Right lobe of liver (tissue), 6 donors: ENCODE results near the gene ZNF280C. TPM values are rescaled to one million over a fixed set of nuclear protein-coding genes. Genes with fewer than 3 reads are reported as not detected.
A peak's percentile ranks its signal among the peaks of the same experiment; 100 is the strongest.

ENCODE experiments used
- ATAC-seq, 4 donors: fragments of 200-7000 bp; cut with Tn5 transposase; one replicate each; pipeline ENCODE4 v1.9.1; 2020; ENCODE audit warnings: mild to moderate bottlenecking in 4 of 4, moderate library complexity in 4 of 4
- DNase-seq, 3 donors: peaks; one replicate each; pipeline ENCODE4 v3.0.0-alpha.2; 2020
- H3K27ac ChIP-seq, 3 donors: fragments of 200-600 bp; one replicate each; pipeline ENCODE4 v1.8.0; 2022
- H3K27me3 ChIP-seq, 2 donors: fragments of 200-600 bp; one replicate each; pipeline ENCODE4 v1.8.0; 2022
- H3K36me3 ChIP-seq, 4 donors: fragments of 200-600 bp; sonication (generic) in 1 of 4; one replicate each; pipeline versions ENCODE4 v1.5.1 to v1.8.0; 2017 to 2022; ENCODE audit warnings: control low read depth in 1 of 4
- H3K4me1 ChIP-seq, 4 donors: fragments of 200-600 bp; sonication (generic) in 1 of 4; one replicate each; pipeline versions ENCODE4 v1.5.1 to v1.8.0; 2017 to 2022; ENCODE audit warnings: control low read depth in 1 of 4
- H3K4me3 ChIP-seq, 3 donors: fragments of 200-600 bp; one replicate each; pipeline ENCODE4 v1.8.0; 2022
- H3K9me3 ChIP-seq, 4 donors: fragments of 200-600 bp; sonication (generic) in 1 of 4; one replicate each; pipeline versions ENCODE4 v1.5.1 to v1.8.0; 2017 to 2022; ENCODE audit warnings: control low read depth in 1 of 4
- CTCF ChIP-seq, 4 donors: fragments of 200-600 bp in 3 of 4; fragments of 450-650 bp in 1 of 4; IDR thresholded peaks; one replicate each; pipeline versions ENCODE4 v1.5.1 to v1.8.0; 2016 to 2022; ENCODE audit warnings: antibody characterized with exemption in 4 of 4, mild to moderate bottlenecking in 2 of 4
- POLR2A ChIP-seq: fragments of 450-650 bp; IDR thresholded peaks from one replicate; pipeline ENCODE4 v1.6.1; 2017; ENCODE audit warnings: antibody characterized with exemption, mild to moderate bottlenecking
- WGBS: methylation state at CpG from one replicate; pipeline ENCODE4 v1.1.6; 2018; ENCODE audit warnings: low coverage, low lambda C conversion rate; ENCODE audit not compliant: insufficient coverage; ENCODE audit errors: missing lambda C conversion rate; 5-methylcytosine and 5-hydroxymethylcytosine counted together
- intact Hi-C, 2 donors: fragments of 100-400 bp; cut with DNase I; formaldehyde crosslinking; loops; one replicate each; pipeline versions ENCODE4 v1.11.2 to v1.14.1; 2022
- total RNA-seq, 6 experiments: library from RNA; depleted of rRNA in 2 of 6; stranded (reverse); fragments of >200 nt in 2 of 6; fragmentation: NEBNext Ultra II Directional in 3 of 6; extraction: Animal tissue kit (Norgen Biotek cat#: 25700) in 3 of 6; gene quantifications; one replicate each; pipeline versions ENCODE4 v1.1.0 to v1.2.4, GENCODE V29; 2016 to 2023
- donor health status: DM: no; HTN: yes; CAD: no.
- donor health status: DM: no; HTN: no; CAD: no.
- donor health status: DM: no; HTN: no; CAD: no.
- donor health status: DM: no; HTN: yes; CAD: no.
- donor health status: DM: no; HTN: yes; CAD: no.

Gene ZNF280C
- total RNA-seq, 6 experiments from 2014 or later: 0.88 to 2.0 (median 1.3) TPM

GRCh38 chrX:130170752-130171445 is 97.8 kb downstream of the ZNF280C start:
- no peaks in the 10 kb centered on the region for H3K36me3 ChIP-seq
- H3K4me3 ChIP-seq: peak overlapping the region; percentile 16 to 36 (median 32)
- no peaks in the 10 kb centered on the region for H3K9me3 ChIP-seq
- no peak for TF ChIP-seq POLR2A
- no peak for TF ChIP-seq CTCF (IDR thresholded peaks at IDR 0.05)
- intact Hi-C loops: no loop called here
- 52% methylated on average over 9 of the region's 36 CpGs for WGBS
- no peaks in the 10 kb centered on the region for H3K27me3 ChIP-seq
- ATAC-seq: peak; percentile 17 to 37 (median 26)
- no peak overlapping the region for H3K27ac ChIP-seq
- DNase-seq: peak; percentile 25 to 55 (median 46)
- H3K4me1 ChIP-seq: no peaks in the 10 kb centered on the region

GRCh38 chrX:130167040-130167439 is 101.7 kb downstream of the ZNF280C start:
- H3K4me3 ChIP-seq: peak overlapping the region in 1 of 3 donors; percentile 65
- TF ChIP-seq POLR2A (no peak), CTCF (IDR thresholded peaks at IDR 0.05) (no peak)
- ATAC-seq (no peak), DNase-seq (no peak)
- no peaks in the 10 kb centered on the region for H3K9me3 ChIP-seq
- 37% methylated on average over 3 of the region's 4 CpGs for WGBS
- no peak overlapping the region for H3K27ac ChIP-seq
- intact Hi-C loops: no loop called here
- no peaks in the 10 kb centered on the region for H3K36me3 ChIP-seq
- H3K4me1 ChIP-seq: peaks cover 0 to 19% (median 0%) of the 10 kb centered on the region in 4 donors
- H3K27me3 ChIP-seq: no peaks in the 10 kb centered on the region

GRCh38 chrX:130166503-130166777 is 102.3 kb downstream of the ZNF280C start:
- H3K27ac ChIP-seq: peak overlapping the region; percentile 44 to 86 (median 84)
- peak overlapping the region; percentile 58 to 67 (median 65) for H3K4me3 ChIP-seq
- intact Hi-C loops: no loop called here
- no peaks in the 10 kb centered on the region for H3K36me3 ChIP-seq
- peaks cover 0 to 20% (median 0%) of the 10 kb centered on the region in 4 donors for H3K4me1 ChIP-seq
- WGBS: 54% methylated on average over 4 of the region's 4 CpGs
- TF ChIP-seq POLR2A: no peak
- TF ChIP-seq CTCF (IDR thresholded peaks at IDR 0.05): no peak
- DNase-seq: no peak
- H3K9me3 ChIP-seq: no peaks in the 10 kb centered on the region
- ATAC-seq: no peak
- no peaks in the 10 kb centered on the region for H3K27me3 ChIP-seq

GRCh38 chrX:130165703-130166502 is 102.8 kb downstream of the ZNF280C start, which contains the start of gene AIFM1:
TSS of gene AIFM1 (minus strand) at chrX:130165841. CDS start at chrX:130165656, 185 bp downstream.
- ATAC-seq: peak; percentile 92 to 97 (median 95)
- Histone ChIP-seq H3K27me3 (no peaks in the 10 kb centered on the region), H3K9me3 (no peaks in the 10 kb centered on the region), H3K4me1 (peaks cover 0 to 20% (median 0%) of the 10 kb centered on the region in 4 donors), H3K36me3 (no peaks in the 10 kb centered on the region), H3K4me3 (peak within 1 kb of the TSS; percentile 58 to 67 (median 65)), H3K27ac (peak within 1 kb of the TSS; percentile 73 to 86 (median 84))
- WGBS: 43% methylated on average over 17 of the region's 50 CpGs
- TF ChIP-seq CTCF (IDR thresholded peaks at IDR 0.05): no peak
- TF ChIP-seq POLR2A: peak; percentile 62
- DNase-seq: peak; percentile 92 to 95 (median 94)
- intact Hi-C loops: no loop called here
